ENCODE results near the gene GABRR2.
A peak's percentile ranks its signal among the peaks of the same experiment; 100 is the strongest.

Gene GABRR2

GRCh38 chr6:89291256-89291819 is 23.8 kb downstream of the GABRR2 start:
- DNase-seq (ENCODE audit: low spot score): no peak

GRCh38 chr6:89290401-89291155 is 24.5 kb downstream of the GABRR2 start:
- DNase-seq (ENCODE audit: low spot score): no peak

GRCh38 chr6:89289710-89290109 is 25.4 kb downstream of the GABRR2 start:
- no peak for DNase-seq (ENCODE audit: low spot score)

- no peak for DNase-seq (ENCODE audit: low spot score)
These were observed 27.6 kb downstream of the GABRR2 start for GRCh38 chr6:89287351-89288028.

- no peak for DNase-seq (ENCODE audit: low spot score)
These were observed 28.6 kb downstream of the GABRR2 start for GRCh38 chr6:89286516-89286915.

- no peak for DNase-seq (ENCODE audit: low spot score)
These were observed 29.9 kb downstream of the GABRR2 start for GRCh38 chr6:89284963-89285735.

- DNase-seq (ENCODE audit: low spot score): no peak
These were observed 31.0 kb downstream of the GABRR2 start for GRCh38 chr6:89284081-89284480.

GRCh38 chr6:89282749-89283148 is 32.4 kb downstream of the GABRR2 start:
- no peak for DNase-seq (ENCODE audit: low spot score)

GRCh38 chr6:89281779-89282246 is 33.3 kb downstream of the GABRR2 start:
- DNase-seq (ENCODE audit: low spot score): peak; percentile 87

- DNase-seq (ENCODE audit: low spot score): no peak
These were observed 36.1 kb downstream of the GABRR2 start for GRCh38 chr6:89278956-89279355.

GRCh38 chr6:89275900-89276299 is 39.2 kb downstream of the GABRR2 start:
- DNase-seq (ENCODE audit: low spot score): no peak

GRCh38 chr6:89273816-89274215 is 41.3 kb downstream of the GABRR2 start:
- DNase-seq (ENCODE audit: low spot score): no peak

GRCh38 chr6:89272596-89272995 is 42.5 kb downstream of the GABRR2 start:
- no peak for DNase-seq (ENCODE audit: low spot score)

- peak; percentile 59 for DNase-seq (ENCODE audit: low spot score)
These were observed 44.0 kb downstream of the GABRR2 start for GRCh38 chr6:89270951-89271721.

GRCh38 chr6:89269981-89270380 is 45.1 kb downstream of the GABRR2 start:
- DNase-seq (ENCODE audit: low spot score): no peak

GRCh38 chr6:89269252-89269651 is 45.8 kb downstream of the GABRR2 start:
- DNase-seq (ENCODE audit: low spot score): no peak

- no peak for DNase-seq (ENCODE audit: low spot score)
These were observed 46.3 kb downstream of the GABRR2 start for GRCh38 chr6:89268776-89269175.

- no peak for DNase-seq (ENCODE audit: low spot score)
These were observed 47.2 kb downstream of the GABRR2 start for GRCh38 chr6:89267918-89268317.

GRCh38 chr6:89264296-89264695 is 50.8 kb downstream of the GABRR2 start:
- DNase-seq (ENCODE audit: low spot score): no peak

- no peak for DNase-seq (ENCODE audit: low spot score)
These were observed 54.3 kb downstream of the GABRR2 start for GRCh38 chr6:89260832-89261231.

GRCh38 chr6:89260310-89260709 is 54.8 kb downstream of the GABRR2 start:
- peak; percentile 50 for DNase-seq (ENCODE audit: low spot score)

- DNase-seq (ENCODE audit: low spot score): peak; percentile 17
These were observed 56.2 kb downstream of the GABRR2 start for GRCh38 chr6:89258912-89259311.
